ENCODE measurements around the gene GSTM1. TPM values are rescaled to one million over a fixed set of nuclear protein-coding genes. Genes with fewer than 3 reads are reported as not detected.

The GSTM1 gene
- total and polyA plus RNA-seq, 2 donors (not counting 3 experiments of a cell fraction or from before 2014, with no cell fraction given) = 35.5 TPM; not detected in 1

DNA sequence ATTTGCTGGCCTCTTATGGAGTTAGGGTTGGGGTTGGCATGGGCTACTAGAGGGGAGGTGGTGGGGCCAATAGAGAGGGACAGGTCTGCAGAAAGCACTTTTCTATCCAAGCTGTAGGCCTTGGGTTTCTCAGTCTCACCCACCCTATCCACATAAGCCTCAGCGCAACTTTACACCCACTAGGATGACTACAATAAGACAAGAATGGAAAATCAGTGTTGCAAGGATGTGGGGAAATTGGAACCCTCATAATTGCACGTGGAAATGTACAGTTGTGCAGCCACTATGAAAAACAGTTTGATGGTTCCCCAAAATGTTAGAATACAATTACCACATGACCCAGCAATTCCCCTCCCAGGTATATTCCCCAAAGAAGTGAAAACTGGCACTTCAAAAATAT, 45.8 kb upstream of the GSTM1 start:
- Histone ChIP-seq H3K36me3 (ENCODE audit: control insufficient read depth in 2 of 2, extremely low read depth in 1 of 2, insufficient read depth in 2 of 2, low read length in 2 of 2) (no peaks in the 10 kb centered on the region), H3K9me3 (replicated peaks; ENCODE audit: control insufficient read depth, insufficient read depth, low read length) (no peaks in the 10 kb centered on the region), H4K20me1 (replicated peaks; ENCODE audit: control insufficient read depth, extremely low read depth, insufficient read depth, low read length) (no peaks in the 10 kb centered on the region), H3K9me1 (replicated peaks; ENCODE audit: control insufficient read depth, extremely low read depth, insufficient read depth, low read length) (no peaks in the 10 kb centered on the region), H3K4me3 (replicated peaks in 1 of 3; ENCODE audit: insufficient read depth in 1 of 3, low read depth in 1 of 3, low read length in 3 of 3) (no peak overlapping the region), H3K4me1 (ENCODE audit: control insufficient read depth, extremely low read depth, insufficient read depth, low read length) (no peaks in the 10 kb centered on the region), H3K79me2 (ENCODE audit: control insufficient read depth, insufficient read depth, low read length) (no peaks in the 10 kb centered on the region), H3K4me2 (ENCODE audit: insufficient read depth, low read length) (no peak overlapping the region), H3K9ac (replicated peaks; ENCODE audit: extremely low read depth, insufficient read depth, low read length) (no peak overlapping the region), H3K27me3 (ENCODE audit: control insufficient read depth in 2 of 2, insufficient read depth in 2 of 2, low read length in 2 of 2) (no peaks in the 10 kb centered on the region), H3K27ac (ENCODE audit: insufficient read depth, low read depth, low read length) (no peak overlapping the region), H2AFZ (ENCODE audit: low read depth, low read length) (no peak overlapping the region)
- intact Hi-C loops (cut with micrococcal nuclease) (loop anchor here (5.0 kb wide), 1 partner anchor 145 kb away; no protein-coding TSS in a partner anchor), dilution Hi-C loops (cut with MboI; ENCODE audit: extremely low pct_ligation_motif_present, low sequenced_read_pairs) (no loop called here)
- ChIA-PET POLR2A (no interaction called here), CTCF (interaction anchor here (1.7 to 15.2 kb wide), 8 partner anchors 9 to 343 kb away, joined by 6 to 565 read pairs (median 62); partner anchors contain the start of genes AHCYL1, GPR61 and GSTM4)
- BruUV-seq (replicated peaks) = no TSS peak
- DNase-seq (ENCODE audit: low read depth, low spot score) (no peak), FAIRE-seq (no peak)
- no peak for TF ChIP-seq GATA2 (IDR thresholded peaks at IDR 0.05; ENCODE audit: insufficient read depth, insufficient read length, low read depth, low read length)
- TF ChIP-seq JUN (IDR thresholded peaks at IDR 0.05; ENCODE audit: borderline replicate concordance, insufficient read depth, insufficient read length, low read depth) = no peak
- no peak for TF ChIP-seq POLR2A (IDR thresholded peaks at IDR 0.05; ENCODE audit: low read depth, low read length)
- no peak for TF ChIP-seq MYC (IDR thresholded peaks at IDR 0.05; ENCODE audit: low read depth, low read length)
- TF ChIP-seq FOS (IDR thresholded peaks at IDR 0.05; ENCODE audit: borderline replicate concordance, insufficient read depth, low read length) = no peak
- no peak for TF ChIP-seq MAX (IDR thresholded peaks at IDR 0.05; ENCODE audit: insufficient read depth, insufficient read length)
- no peak for TF ChIP-seq CTCF (IDR thresholded peaks at IDR 0.05; ENCODE audit: extremely low read depth in 1 of 2, insufficient read depth in 1 of 2, low read depth in 1 of 2, low read length in 2 of 2)

Data from endothelial cell of umbilical vein (primary cell).